ENCODE measurements around the gene USH1C.

USH1C gene

GRCh38 chr11:17502630-17503029 lies 41.6 kb downstream of the USH1C start:
- Histone ChIP-seq H3K36me3 (ENCODE audit: control insufficient read depth in 2 of 2, insufficient read depth in 1 of 2, low read length in 2 of 2) (no peaks in the 10 kb centered on the region), H3K4me3 (ENCODE audit: low read depth, low read length) (no peak overlapping the region), H3K4me1 (ENCODE audit: control insufficient read depth, insufficient read depth, low read length) (no peaks in the 10 kb centered on the region), H3K27ac (ENCODE audit: extremely low read depth, low read depth, low read length) (no peak overlapping the region), H3K9me3 (ENCODE audit: control insufficient read depth, insufficient read depth, low read depth, low read length) (no peaks in the 10 kb centered on the region)
- TF ChIP-seq ZNF416 (tag by site-specific recombination; IDR thresholded peaks at IDR 0.05) (no peak), SP3 (tag by site-specific recombination; IDR thresholded peaks at IDR 0.05) (no peak), ZBTB1 (tag by site-specific recombination; IDR thresholded peaks at IDR 0.05) (no peak), ZNF449 (tag by site-specific recombination; IDR thresholded peaks at IDR 0.05) (no peak), ZNF654 (tag by site-specific recombination; IDR thresholded peaks at IDR 0.05; ENCODE audit: low read depth) (no peak), ZBTB49 (tag by site-specific recombination; IDR thresholded peaks at IDR 0.05; ENCODE audit: low read depth) (no peak), ZNF366 (tag by site-specific recombination; conservative IDR thresholded peaks at IDR 0.05) (no peak), ZNF16 (tag by site-specific recombination; IDR thresholded peaks at IDR 0.05; ENCODE audit: low read depth) (no peak), ZNF169 (tag by site-specific recombination; IDR thresholded peaks at IDR 0.05) (no peak), PRDM2 (tag by site-specific recombination; IDR thresholded peaks at IDR 0.05; ENCODE audit: borderline replicate concordance) (no peak), MEIS1 (CRISPR knock-in tag; IDR thresholded peaks at IDR 0.05; ENCODE audit: borderline replicate concordance) (no peak), ZNF791 (tag by site-specific recombination; IDR thresholded peaks at IDR 0.05) (no peak), ZNF510 (tag by site-specific recombination; IDR thresholded peaks at IDR 0.05; ENCODE audit: insufficient replicate concordance) (no peak), ZNF530 (tag by site-specific recombination; IDR thresholded peaks at IDR 0.05; ENCODE audit: low read depth) (no peak), SP7 (tag by site-specific recombination; IDR thresholded peaks at IDR 0.05) (no peak), ZNF248 (tag by site-specific recombination; IDR thresholded peaks at IDR 0.05) (no peak), WT1 (tag by site-specific recombination; IDR thresholded peaks at IDR 0.05) (no peak), ZNF132 (tag by site-specific recombination; IDR thresholded peaks at IDR 0.05; ENCODE audit: borderline replicate concordance) (no peak), ZSCAN5A (tag by site-specific recombination; IDR thresholded peaks at IDR 0.05) (no peak)
- POLR2A ChIA-PET: no interaction called here
- CTCF ChIA-PET: interaction anchor here (1.1 to 13.0 kb wide), 7 partner anchors 10 to 273 kb away, joined by 4 to 318 read pairs (median 12); partner anchors contain the start of gene KCNJ11
